Measurements from ENCODE around the gene ITSN2.
"Not testable (repeated sequence)": the region's sequence is repeated elsewhere in the genome, so short reads cannot be mapped to it uniquely, and the experiment has no call there.

ITSN2 gene

DNA sequence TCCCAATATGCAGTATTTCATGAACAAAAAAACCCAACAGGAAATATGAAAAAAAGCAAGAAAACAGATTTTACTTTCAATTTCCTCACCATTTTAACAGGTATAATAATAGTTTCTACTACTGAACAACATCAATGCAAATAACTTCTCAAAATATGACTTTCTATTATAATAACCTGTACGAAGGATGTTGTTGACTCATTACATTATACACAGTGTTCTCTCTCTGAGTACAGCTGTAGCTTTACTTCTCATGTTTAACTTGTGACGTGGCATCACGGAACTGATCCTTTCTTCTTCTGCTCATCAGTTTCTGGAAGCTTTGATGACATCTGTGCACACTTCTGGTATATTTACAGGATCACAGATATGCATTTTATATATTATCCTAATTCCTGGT is 145.5 kb downstream of the ITSN2 start:
- DNase-seq (ENCODE audit: low read depth), result no peak

DNA sequence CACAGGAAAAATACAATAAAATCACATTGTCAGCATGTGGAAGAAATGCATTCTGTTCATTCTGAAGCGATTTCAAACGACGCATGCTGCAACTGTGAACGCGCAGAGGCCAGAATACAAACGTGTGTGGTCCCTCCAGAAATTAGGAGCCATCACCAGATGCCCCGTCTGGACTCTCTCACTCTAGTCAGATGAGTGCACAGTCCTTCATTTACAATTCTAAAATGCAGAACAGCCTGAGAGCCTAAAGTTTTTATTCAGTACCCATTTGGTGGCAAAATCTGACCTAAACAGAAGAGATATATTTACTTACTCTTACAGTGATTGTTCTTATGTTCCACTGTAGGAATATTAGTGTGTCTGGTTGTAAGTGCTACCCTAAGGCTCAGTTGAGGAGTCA is 148.9 kb downstream of the ITSN2 start:
- DNase-seq (ENCODE audit: low read depth), result no peak

DNA sequence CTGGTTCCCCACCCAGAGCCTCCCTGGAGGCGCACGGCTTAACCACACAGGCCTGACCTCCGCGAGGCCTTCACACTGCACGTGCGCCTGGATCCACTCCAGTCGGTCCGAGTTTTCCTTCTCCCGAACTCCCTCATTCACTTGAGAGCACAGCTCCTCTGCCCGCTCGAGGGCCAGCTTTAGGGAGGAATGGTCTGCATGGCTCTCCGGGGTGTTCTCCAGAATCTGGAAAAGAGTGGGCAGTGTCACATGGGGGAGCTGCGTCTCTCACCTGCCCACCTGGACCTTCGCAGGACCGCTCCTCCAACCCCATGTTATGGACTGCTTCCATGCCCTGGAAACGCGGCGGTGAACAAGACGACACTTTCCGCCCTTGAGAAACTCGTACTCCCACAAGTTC is 149.6 kb downstream of the ITSN2 start:
- DNase-seq (ENCODE audit: low read depth), result no peak

DNA sequence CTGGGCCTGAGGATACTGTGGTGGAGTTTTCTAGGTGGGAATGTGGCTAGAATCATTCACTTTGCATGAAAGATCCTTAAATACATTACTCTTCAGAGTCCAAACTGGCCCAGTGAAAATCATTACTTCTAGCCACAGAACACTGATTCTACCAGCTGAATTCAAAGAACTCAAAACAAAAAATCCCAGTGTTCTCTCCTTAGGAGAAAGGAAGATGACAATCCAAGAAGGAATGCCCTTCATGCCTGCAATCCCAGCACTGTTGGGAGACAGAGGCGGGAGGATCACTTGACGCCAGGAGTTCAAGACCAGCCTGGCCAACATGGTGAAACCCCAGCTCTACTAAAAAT is 150.3 kb downstream of the ITSN2 start:
- DNase-seq (ENCODE audit: low read depth), result no peak

DNA sequence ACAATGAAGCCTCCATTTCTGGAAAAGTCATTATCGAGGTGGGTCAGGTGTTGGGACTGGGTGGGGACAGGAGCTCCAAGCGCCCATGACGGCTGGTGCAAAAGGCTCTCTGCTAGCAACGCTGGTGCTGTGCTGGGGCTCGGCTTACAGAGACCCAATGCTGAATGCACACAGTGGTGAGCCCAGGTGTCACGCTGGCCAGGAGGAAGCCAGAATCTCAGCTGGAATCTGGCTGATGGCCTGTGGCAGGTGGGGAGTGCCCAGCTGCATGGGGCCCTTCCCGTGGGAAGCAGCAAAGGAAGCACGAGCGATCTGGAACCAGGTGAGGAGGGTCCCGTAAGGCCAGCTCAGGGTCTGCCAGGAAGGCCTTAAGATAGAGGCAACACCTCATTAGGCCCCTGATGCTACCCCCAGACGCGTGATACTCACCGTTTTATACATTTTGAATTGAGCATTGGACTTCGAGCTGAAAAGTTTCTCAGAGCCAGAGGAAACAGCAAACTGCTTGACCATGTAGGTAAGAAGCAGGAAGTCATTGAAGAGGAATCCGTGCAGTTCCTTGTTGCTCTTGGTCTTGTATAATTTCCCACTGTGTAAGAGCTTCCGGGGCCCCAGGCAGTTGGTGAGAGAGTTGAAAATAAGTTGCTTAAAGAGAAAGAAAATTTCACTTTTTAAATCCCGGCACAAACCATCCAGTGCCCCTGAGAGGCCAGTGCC is 150.8 kb downstream of the ITSN2 start:
- DNase-seq (ENCODE audit: low read depth), result no peak

DNA sequence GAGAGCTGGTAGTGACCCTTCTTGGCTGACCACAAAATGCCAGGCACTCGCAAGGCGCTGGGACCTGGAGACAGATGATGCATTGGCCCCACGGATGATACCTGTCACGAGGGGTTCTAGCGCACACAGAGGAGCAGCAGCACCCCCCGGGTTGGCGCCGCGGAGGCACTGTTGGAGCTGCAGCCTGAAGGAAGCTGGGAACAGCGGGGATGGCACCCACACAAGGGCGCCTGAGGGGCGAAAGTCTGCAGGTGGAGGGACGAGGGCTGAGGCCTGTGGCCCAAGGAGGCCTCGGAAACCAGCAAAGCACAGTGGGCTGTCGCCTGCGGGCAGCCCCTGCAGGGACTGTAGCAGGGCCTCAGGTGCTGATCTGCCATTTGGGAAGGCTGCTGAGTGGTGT is 151.8 kb downstream of the ITSN2 start:
- no peak for DNase-seq (ENCODE audit: low read depth)

DNA sequence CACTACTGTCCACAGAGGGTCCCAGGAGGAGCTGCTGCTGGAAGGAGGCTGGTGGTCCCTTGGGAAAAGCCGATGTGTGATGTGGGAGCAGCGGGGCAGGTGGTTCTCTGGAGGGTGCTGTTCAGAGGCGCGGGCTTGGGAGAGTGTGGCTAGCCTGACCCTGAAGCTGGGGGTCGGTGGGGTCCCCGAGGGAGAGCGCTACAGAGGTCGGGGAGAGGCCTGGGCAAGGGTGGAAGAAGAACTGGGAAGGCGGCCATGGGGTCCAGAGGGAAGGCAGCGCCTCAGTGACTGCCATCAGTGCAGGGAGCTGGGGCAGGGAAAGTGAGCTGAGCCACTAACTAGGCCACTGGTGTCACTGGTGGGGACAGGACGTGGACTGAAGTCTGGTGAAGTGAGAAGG is 153.0 kb downstream of the ITSN2 start:
- DNase-seq (ENCODE audit: low read depth), result no peak

DNA sequence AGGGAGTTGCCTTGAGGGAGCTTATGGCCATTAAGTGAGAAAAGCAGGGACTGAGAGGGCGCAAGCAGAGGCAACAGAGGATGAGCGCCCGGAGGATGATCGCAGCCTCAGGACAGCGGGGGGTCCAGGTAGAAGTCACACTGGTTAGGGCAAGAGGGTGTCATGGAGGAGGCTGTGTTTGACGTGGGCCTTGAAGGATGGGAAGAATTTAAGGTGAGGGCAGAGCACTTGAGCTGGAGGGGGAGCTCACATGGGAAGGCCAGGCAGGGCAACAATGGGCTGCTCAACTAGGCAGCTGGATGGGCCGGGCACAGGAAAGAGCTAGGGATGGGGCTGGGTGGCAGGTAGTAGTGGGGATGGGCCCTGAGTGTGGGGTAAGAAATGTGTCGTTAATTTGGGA is 153.6 kb downstream of the ITSN2 start:
- no peak for DNase-seq (ENCODE audit: low read depth)

DNA sequence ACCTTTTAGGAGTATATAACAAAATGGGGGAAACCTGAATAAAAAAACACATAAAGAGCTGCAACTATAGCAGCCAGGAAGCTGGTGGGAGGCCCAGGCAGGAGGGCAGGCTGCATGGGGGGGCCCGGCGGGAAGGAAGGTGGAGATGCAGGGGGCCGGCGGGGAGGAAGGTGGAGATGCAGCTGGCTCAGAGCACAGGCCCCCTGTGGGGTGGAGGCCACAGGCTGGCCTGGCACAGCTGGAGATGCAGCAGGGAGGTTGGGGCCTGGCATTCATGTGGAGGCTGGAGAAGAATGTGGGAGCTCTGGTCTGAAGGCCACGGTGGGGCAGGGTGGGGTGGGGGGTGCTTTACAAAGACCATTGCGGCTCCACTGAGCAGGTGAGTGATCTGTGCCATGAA is 154.1 kb downstream of the ITSN2 start:
- DNase-seq (ENCODE audit: low read depth), result no peak

DNA sequence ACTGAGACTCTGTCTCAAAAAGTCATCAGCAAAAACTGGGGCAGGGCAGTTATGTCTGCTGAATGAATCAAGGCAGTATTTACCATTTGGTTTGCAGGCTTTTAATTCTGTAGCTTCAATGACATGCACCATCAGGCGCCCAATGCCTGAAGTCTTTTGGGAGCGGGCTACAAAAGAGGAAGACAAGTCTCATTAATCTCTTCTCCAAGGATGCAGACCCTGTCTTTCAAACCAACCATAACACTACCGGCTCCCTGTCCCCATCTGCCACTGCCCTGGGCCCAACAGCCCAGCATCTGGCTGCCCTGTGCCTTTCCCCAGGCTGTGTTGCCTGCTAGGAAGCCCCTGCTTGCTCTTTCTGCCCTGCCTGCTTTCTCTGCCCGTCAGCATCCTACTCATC is 155.2 kb downstream of the ITSN2 start:
- DNase-seq (ENCODE audit: low read depth), result no peak

DNA sequence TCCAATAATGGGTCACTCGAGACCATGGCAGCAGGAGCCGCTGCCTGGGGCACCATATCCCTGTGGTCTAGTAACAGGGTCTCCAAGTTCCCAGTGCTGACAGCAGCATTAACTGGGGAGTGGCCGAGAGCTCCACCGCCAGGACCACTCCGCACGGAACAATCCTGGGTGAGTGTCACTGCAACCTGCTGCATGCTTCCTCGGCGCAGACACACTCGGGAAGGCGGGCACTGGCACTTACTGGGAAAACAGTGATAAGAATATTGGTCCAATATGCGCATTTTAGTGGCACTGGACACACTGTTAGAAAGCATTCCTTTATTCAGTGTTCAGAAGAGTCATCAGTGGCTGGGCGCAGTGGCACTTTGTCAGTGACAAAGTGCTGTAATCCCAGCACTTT is 155.8 kb downstream of the ITSN2 start:
- no peak for DNase-seq (ENCODE audit: low read depth)

DNA sequence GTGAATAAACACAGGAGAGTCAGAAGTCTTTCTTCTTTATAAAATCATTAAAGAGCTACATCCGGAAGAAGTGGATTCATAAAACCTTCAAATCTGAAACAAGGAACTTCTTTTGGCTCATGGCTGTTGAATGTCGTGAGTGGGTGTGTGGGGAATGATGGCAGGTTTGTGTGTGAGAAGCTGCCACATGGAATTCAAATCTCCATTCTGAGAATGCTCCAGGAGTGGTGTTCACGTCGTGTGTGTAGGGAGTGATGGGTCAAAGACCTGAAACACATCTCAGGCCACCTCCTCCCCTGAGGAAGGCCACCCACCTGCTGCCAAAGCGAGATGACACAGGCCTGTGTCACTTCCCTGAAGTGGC is 156.6 kb downstream of the ITSN2 start:
- no peak for DNase-seq (ENCODE audit: low read depth)

DNA sequence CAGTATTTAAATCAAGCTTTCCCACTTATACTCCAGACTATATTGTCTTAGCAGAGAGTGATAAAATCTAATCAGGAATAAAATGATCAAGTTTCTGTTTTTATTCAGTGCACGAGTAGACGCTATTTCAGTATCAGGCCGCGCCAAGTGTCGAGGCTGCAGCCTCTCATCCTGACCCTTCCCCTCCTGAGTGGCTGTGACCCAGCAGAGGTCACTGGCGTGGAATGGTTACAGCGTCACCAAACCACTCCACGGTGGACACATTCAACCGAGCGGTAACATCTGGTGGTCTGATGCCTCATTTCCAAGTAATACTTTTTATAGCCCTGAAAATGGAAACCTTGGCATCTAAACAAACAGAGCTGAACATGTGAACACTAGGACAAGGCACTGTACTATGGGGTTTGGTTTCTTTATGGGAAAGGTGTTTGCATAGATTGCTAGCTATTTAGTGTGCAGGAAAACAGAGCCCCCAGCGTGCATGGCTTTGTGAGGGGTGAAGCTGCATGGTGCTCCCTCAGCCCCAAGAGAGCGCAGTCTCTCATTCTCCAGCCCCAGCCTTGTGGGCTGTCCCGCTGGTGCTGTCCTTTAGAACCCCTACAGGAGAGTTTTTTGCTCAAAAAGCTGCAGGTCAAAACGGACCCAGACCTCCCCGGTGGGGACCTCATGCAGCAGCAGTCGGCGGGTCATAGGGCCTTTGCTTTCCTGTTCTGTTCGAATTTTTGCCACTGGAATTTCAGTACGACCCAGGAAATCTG is 157.1 kb downstream of the ITSN2 start:
- no peak for DNase-seq (ENCODE audit: low read depth)

DNA sequence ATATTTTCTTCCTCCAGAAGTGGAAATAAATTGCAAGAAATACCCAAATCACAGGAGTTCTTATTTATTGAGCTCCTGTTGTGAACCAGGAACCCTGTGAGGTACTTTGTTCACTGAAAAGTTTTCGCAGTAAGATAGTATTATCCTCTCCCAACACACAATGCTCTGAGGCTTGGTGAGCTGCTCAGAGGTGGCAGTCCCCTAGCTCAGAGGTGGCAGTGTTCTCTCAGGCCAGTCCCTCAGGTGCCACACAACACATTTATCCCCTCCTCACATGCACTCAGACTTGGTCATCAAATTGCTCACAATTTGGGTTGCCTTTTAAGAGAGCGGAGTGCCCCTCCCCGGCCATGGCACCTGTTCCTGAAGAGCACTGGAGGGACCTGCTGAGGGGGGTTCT is 159.5 kb downstream of the ITSN2 start:
- DNase-seq (ENCODE audit: low read depth), result no peak

DNA sequence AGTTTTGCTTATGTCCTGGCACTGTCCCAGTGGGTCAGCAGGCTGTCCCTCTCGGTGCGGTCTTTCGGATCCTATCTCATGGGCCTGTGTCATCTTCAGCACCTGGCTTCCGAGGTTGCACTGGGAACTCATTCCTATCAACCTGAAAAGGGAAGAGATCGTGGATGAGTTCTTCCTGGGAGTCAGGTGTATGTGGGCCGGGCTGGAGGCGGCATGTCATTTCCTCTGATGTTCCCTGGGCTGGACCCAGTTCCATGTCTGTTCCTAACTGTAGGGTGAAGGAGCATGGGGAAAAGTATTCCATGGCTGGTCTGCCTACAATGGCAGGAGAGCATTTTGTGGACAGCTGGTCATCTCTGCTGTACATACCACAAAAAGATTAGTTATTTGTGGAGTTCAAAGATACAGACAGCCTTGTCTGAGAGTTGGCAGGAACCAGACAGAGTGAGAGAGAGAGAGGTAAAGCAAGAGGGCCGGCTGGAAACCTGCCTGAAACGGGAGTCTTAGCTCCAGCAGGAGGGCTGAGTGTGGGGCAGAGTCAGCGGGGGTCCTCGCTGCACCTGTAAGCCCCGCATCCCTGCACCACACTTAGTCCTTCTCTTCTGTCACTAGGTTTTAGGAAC is 160.3 kb downstream of the ITSN2 start:
- DNase-seq (ENCODE audit: low read depth), result no peak

DNA sequence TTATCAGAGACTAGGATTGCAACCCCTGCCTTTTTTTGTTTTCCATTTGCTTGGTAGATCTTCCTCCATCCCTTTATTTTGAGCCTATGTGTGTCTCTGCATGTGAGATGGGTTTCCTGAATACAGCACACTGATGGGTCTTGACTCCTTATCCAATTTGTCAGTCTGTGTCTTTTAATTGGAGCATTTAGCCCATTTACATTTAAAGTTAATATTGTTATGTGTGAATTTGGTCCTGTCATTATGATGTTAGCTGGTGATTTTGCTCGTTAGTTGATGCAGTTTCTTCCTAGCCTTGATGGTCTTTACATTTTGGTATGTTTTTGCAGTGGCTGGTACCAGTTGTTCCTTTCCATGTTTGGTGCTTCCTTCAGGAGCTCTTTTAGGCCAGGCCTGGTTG is 163.1 kb downstream of the ITSN2 start:
- DNase-seq (ENCODE audit: low read depth), result not testable (repeated sequence)

DNA sequence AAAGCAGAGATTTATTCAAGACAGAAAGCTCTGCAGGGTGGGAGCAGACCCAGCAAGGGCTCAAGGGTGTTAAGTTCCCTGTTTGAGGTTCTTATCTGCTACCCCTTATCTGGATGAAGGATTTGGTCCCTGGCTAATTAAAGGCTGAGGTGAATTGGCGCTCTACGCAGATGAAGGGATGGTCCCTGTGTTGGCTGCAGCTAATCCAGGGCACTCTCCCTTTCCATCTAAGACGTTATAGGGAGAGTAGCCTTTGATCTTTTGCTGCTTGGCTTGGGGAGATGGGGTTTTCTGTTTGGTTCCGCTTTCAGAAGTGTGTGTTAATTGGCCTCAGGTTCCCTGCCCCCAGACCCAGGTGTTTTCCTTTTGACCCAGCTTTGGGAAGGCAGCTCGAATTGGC is 168.5 kb downstream of the ITSN2 start:
- no peak for DNase-seq (ENCODE audit: low read depth)

DNA sequence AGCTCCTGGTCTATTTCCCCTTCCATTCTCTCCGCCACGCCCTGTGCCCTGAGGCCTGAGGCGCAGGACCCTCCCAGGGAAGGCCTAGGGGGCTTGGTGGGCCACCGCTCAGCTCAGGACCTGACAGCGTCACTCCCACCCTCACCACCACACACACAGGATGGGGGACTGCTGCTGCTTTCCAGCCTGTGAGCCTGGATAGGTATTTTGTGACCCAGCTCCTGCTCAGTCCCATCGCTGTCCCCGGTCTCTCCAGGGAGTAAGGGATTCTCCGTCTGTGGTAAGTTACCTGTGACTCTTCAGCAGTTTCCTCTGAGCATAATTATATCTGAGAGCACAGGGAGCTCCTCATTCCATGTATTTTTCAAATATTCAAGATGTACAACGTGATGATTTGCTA is 169.2 kb downstream of the ITSN2 start:
- no peak for DNase-seq (ENCODE audit: low read depth)

DNA sequence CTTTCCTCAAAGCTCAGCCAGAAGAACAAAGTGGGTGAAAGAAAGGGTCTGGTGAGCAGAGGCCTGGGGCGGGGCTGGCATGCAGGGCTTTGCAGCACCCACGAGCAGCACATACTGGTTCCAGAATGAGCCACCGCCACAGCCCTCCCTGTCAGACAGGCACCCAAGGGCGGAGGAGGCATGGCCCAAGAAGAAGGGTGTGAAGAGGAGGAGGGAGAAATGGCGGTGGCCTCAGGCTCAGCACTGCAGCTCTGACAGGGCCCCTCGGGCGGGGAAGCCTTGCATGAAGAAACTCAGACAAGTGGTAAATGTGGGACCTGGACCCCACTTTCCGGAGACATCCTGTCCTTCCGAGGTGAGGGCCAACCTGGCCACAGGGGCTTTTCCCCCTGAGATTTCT is 169.8 kb downstream of the ITSN2 start:
- DNase-seq (ENCODE audit: low read depth), result no peak

DNA sequence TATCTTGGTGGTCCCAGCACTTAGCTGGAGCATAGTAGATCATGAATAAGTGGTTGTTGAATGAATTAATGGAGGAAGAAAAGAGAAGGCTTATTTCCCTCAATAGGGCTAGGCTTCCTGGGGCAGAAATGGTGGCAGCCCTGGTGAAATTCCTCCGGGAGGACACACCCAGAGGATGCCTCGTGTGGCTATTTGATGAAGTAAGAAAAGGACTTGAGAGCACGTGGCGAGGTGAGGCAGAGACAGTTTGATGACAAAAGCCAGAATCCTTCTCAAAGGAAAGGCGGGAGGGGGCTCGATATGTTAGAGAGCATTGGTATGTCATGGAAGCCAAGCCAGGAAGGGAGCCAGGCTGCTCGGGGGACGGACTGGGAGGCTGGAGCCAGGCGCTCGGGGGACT is 170.8 kb downstream of the ITSN2 start:
- no peak for DNase-seq (ENCODE audit: low read depth)

DNA sequence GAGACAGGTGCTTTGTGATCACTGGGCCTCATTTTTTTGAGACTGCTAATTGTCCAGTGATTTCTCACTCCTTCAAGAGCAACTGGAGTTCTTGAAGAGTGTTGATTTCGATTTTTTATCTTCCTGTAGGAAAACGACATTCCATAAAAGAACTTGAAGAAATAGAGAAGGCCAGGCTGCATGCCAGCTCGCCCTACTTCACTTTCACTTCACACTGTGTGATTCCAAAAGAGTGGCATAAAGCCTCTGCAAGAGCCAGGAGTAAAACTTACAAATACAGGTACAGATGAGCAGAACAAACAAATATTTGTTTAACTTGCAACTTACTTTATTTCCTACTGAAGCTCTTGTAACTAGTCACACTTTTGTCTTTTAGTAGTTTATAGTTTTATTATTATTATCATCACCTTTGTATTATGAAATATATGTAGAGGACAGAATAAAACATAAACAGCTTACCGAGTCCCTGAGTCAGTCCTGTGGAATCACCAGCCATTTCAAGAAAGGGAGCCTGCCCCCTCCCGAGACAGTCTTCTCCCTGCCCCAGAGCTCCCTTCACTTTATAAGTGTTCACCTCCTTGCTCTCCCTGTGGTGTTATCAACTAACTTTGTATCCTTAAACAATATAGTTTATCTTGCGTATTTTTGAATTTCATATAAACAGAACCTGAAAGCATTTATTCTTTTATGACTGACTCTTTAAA is 176.8 kb downstream of the ITSN2 start:
- DNase-seq (ENCODE audit: low read depth), result no peak

DNA sequence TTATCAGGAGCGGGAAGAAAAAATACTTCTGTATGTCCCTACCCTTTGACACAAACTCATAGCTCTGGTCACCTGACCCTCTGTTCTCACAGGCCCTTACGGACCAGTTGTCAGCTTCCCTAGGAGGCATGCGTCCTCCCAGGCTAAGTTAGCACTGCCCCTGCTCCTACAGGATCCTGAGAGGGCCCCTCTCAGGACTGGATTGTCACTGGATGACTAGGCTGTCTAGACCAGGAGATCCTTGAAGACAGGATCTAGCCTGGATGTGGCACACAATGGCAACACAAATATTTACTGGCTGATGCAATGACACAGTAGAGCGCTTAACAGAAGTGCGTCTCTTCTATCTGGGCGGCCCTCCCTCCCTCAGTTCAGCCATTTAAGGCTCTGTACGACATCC is 177.8 kb downstream of the ITSN2 start:
- no peak for DNase-seq (ENCODE audit: low read depth)

DNA sequence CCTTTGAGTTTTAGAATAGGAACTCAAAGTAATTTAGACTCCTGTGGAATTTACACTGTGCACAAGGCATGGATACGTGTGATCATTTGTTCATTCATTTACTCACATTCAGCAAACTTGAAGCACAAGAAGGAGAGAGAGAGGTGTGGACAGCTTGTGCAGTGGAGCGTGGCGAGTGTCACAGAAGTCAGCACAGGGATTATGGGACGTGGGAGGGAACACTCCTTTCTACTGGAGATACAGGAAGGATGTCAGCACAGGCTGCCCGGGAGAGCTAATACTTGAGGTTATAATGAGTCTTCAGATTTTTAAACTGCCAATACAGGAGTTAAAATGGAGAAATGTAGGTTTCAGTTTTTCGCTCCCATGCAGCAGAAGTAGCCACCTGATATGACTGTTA is 178.5 kb downstream of the ITSN2 start:
- no peak for DNase-seq (ENCODE audit: low read depth)

Data from non-pigmented ciliary epithelial cell (primary cell).